ENCODE results near the gene KCNJ1. TPM values are rescaled to one million over a fixed set of nuclear protein-coding genes. Genes with fewer than 3 reads are reported as not detected.

The KCNJ1 gene
- polyA plus RNA-seq, 1 of the 3 experiments (the other 2 are of a cell fraction): not detected

DNA sequence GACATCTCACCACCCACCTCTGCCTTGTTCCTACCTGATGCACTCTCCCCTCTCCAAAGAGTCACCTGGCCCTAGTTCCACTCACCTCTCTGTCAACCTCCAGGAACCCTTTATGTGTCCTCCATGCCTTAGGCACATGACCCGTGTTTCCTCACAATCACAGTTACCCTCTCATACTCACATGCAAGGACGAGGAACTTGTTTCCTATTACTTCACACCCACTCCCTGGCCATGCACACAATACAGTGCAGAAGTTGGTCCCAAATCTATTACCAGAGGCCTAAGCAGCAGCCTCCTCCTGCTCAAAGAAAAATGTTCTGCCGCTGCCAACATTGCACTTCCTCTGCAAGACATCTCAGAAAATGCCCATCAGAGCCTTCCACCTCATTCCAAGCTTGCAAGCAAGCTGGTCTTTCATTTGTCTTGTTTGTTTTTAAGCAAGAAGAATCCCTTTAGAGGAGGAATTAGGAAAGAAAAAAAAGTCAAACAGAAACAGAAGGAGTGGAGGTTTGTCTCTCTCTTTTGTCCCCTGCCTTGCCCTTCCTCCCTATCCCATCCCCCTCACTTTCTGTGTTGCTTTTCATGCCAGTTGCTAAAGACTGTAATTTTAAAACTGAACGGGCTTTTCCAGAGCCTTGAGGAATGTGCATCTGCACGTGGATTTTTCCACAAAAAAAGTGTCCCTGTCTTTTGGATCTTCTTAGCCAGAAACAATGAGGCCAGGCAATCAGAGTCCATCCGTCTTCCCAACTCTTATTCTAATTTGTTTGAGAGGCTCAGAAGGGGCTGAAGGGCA is 63.4 kb downstream of the KCNJ1 start:
- H3K9me2 ChIP-seq: no peaks in the 10 kb centered on the region
- CTCF ChIA-PET: interaction anchor here (0.6 to 3.1 kb wide), 18 partner anchors 8 to 644 kb away, joined by 3 to 21 read pairs (median 4); no protein-coding TSS in a partner anchor
- TF ChIP-seq FOXM1 (IDR thresholded peaks at IDR 0.05; ENCODE audit: low read depth) (no peak), RXRA (IDR thresholded peaks at IDR 0.05; ENCODE audit: borderline replicate concordance, low read depth) (no peak), POLR2AphosphoS5 (IDR thresholded peaks at IDR 0.05; ENCODE audit: low read depth, low read length) (no peak), NFIC (IDR thresholded peaks at IDR 0.05; ENCODE audit: borderline replicate concordance) (no peak), TCF12 (IDR thresholded peaks at IDR 0.05) (no peak), TAF1 (IDR thresholded peaks at IDR 0.05; ENCODE audit: borderline replicate concordance, low read depth, low read length) (no peak), SIN3A (IDR thresholded peaks at IDR 0.05; ENCODE audit: borderline replicate concordance, low read depth, low read length) (no peak), REST (IDR thresholded peaks at IDR 0.05; ENCODE audit: low read depth, low read length) (no peak), RAD21 (IDR thresholded peaks at IDR 0.05; ENCODE audit: low read length) (no peak), GATA2 (CRISPR knock-in tag; IDR thresholded peaks at IDR 0.05) (no peak), ELF1 (IDR thresholded peaks at IDR 0.05) (no peak), MXI1 (IDR thresholded peaks at IDR 0.05; ENCODE audit: low read depth, low read length) (no peak), CHD2 (IDR thresholded peaks at IDR 0.05; ENCODE audit: low read length, partially characterized antibody) (no peak), GABPA (IDR thresholded peaks at IDR 0.05; ENCODE audit: low read depth) (no peak), TEAD4 (IDR thresholded peaks at IDR 0.05; ENCODE audit: borderline replicate concordance, insufficient read depth) (no peak), RFX5 (IDR thresholded peaks at IDR 0.05; ENCODE audit: low read length) (no peak)
- TF ChIP-seq, protein P1, sequence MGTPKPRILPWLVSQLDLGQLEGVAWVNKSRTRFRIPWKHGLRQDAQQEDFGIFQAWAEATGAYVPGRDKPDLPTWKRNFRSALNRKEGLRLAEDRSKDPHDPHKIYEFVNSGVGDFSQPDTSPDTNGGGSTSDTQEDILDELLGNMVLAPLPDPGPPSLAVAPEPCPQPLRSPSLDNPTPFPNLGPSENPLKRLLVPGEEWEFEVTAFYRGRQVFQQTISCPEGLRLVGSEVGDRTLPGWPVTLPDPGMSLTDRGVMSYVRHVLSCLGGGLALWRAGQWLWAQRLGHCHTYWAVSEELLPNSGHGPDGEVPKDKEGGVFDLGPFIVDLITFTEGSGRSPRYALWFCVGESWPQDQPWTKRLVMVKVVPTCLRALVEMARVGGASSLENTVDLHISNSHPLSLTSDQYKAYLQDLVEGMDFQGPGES (IDR thresholded peaks at IDR 0.05; ENCODE audit: low read depth, low read length): no peak
- TF ChIP-seq, protein P2, sequence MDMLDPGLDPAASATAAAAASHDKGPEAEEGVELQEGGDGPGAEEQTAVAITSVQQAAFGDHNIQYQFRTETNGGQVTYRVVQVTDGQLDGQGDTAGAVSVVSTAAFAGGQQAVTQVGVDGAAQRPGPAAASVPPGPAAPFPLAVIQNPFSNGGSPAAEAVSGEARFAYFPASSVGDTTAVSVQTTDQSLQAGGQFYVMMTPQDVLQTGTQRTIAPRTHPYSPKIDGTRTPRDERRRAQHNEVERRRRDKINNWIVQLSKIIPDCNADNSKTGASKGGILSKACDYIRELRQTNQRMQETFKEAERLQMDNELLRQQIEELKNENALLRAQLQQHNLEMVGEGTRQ (IDR thresholded peaks at IDR 0.05; ENCODE audit: borderline replicate concordance, low read depth, low read length): no peak
- no peaks in the 10 kb centered on the region for H3K27me3 ChIP-seq (ENCODE audit: insufficient read depth)
- H3K27ac ChIP-seq (ENCODE audit: low read depth in 2 of 2, low read length in 1 of 2): no peak overlapping the region
- H3K4me1 ChIP-seq (ENCODE audit: control insufficient read depth in 1 of 2, insufficient read depth in 2 of 2, low read depth in 1 of 2, low read length in 1 of 2): peaks cover 5 to 14% of the 10 kb centered on the region in 2 experiments; a peak in 2 of 4 replicates
- no peak overlapping the region for H3K4me2 ChIP-seq
- H3K4me3 ChIP-seq (ENCODE audit: low read depth in 2 of 2, low read length in 1 of 2): no peak overlapping the region
- no peak for DNase-seq
- no peak overlapping the region for H3K9ac ChIP-seq
- no peaks in the 10 kb centered on the region for H4K20me1 ChIP-seq (ENCODE audit: insufficient read depth)
- H3K79me2 ChIP-seq (ENCODE audit: insufficient read depth): no peaks in the 10 kb centered on the region
- POLR2A ChIA-PET: no interaction called here
- WGBS (ENCODE audit: low lambda C conversion rate): 80% methylated on average over 6 of the region's 6 CpGs
- no peaks in the 10 kb centered on the region for H3K9me3 ChIP-seq
- H3K36me3 ChIP-seq (replicated peaks in 1 of 2; ENCODE audit: control insufficient read depth in 1 of 2, insufficient read depth in 2 of 2, low read length in 1 of 2): peaks cover 0 to 11% of the 10 kb centered on the region in 2 experiments
- peaks cover 3% of the 10 kb centered on the region for H3F3A ChIP-seq (replicated peaks; ENCODE audit: insufficient read depth)
- H2AFZ ChIP-seq (ENCODE audit: low read depth): no peak overlapping the region
